ENCODE results near the gene ING3. TPM values are rescaled to one million over a fixed set of nuclear protein-coding genes. Genes with fewer than 3 reads are reported as not detected.

Gene ING3
- total and polyA plus RNA-seq, 2 of the 8 experiments (the other 6 are each of a cell fraction or from before 2014, with no cell fraction given) = 6.0 to 17.7 TPM

DNA sequence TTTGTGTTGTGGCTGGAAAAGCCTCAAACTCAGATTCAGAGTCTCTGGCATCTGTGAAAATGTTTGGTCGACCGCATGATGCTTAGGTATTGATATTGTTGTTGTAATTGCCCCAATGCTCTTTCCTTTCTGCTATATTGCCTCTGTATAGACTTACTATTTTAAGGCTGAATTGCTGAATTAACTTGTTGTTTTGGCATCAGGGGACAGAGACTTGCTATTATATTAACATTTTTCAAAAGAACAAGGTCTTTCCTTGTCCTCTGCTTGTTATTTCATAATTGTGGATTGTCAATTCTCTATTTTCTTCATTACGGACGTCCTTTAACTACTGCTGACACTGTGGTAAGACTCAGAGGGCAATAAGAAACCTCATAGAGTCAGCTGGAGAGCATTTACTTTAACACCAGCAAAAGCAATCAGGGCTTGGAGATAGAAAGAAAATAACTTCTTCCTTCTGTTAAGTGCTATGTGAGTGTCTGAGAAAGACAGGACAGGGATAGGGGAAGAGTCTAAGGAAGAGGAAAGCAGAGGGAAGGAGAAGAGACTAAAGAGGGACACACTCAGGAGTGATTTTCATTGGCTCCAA is 55.5 kb downstream of the ING3 start:
- Histone ChIP-seq H4K5ac (ENCODE audit: insufficient read length, low read depth, low read length) (no peak overlapping the region), H2BK120ac (replicated peaks; ENCODE audit: low read depth, low read length) (no peak overlapping the region), H3K36me3 (ENCODE audit: control insufficient read depth in 2 of 4, insufficient read depth in 4 of 4, low read length in 3 of 4) (no peaks in the 10 kb centered on the region), H3K4me2 (ENCODE audit: insufficient read depth in 1 of 2, low read depth in 2 of 2, low read length in 2 of 2) (no peak overlapping the region), H3K23ac (ENCODE audit: insufficient read length) (no peak overlapping the region), H3K79me2 (ENCODE audit: control insufficient read depth in 1 of 2, insufficient read depth in 2 of 2, low read length in 2 of 2) (no peaks in the 10 kb centered on the region), H3K9ac (replicated peaks in 1 of 4; ENCODE audit: extremely low read depth in 1 of 4, low read depth in 3 of 4, low read length in 3 of 4) (no peak overlapping the region), H4K8ac (ENCODE audit: extremely low read depth, insufficient read depth, low read length) (no peak overlapping the region), H3K9me3 (ENCODE audit: insufficient read depth in 2 of 2, low read depth in 1 of 2, low read length in 1 of 2) (no peaks in the 10 kb centered on the region), H2BK12ac (ENCODE audit: low read depth, low read length) (no peak overlapping the region), H3K27me3 (replicated peaks in 1 of 4; ENCODE audit: control insufficient read depth in 3 of 4, extremely low read depth in 1 of 4, insufficient read depth in 3 of 4, low read length in 3 of 4) (no peaks in the 10 kb centered on the region), H3K14ac (ENCODE audit: insufficient read length) (no peak overlapping the region), H3K4me3 (ENCODE audit: extremely low read depth in 1 of 4, insufficient read depth in 2 of 4, low read depth in 3 of 4, low read length in 4 of 4) (no peak overlapping the region), H4K91ac (replicated peaks; ENCODE audit: insufficient read length, low read length) (no peak overlapping the region), H3K18ac (ENCODE audit: extremely low read depth, low read length) (no peak overlapping the region), H2BK15ac (ENCODE audit: low read length) (no peak overlapping the region), H2BK20ac (ENCODE audit: low read length) (no peak overlapping the region), H3K4me1 (replicated peaks in 1 of 4; ENCODE audit: control insufficient read depth in 3 of 4, insufficient read depth in 4 of 4, low read length in 3 of 4) (peaks cover 0 to 2% (median 0%) of the 10 kb centered on the region in 4 experiments; a peak in 3 of 7 replicates), H4K20me1 (replicated peaks in 1 of 2; ENCODE audit: control insufficient read depth in 1 of 2, insufficient read depth in 2 of 2, low read length in 2 of 2) (no peaks in the 10 kb centered on the region), H2BK5ac (ENCODE audit: low read depth, low read length) (no peak overlapping the region), H3K23me2 (ENCODE audit: low read depth, low read length) (no peaks in the 10 kb centered on the region), H3K79me1 (ENCODE audit: low read depth, low read length) (no peaks in the 10 kb centered on the region), H3K56ac (replicated peaks; ENCODE audit: insufficient read length, low read depth, low read length) (no peak overlapping the region), H3K27ac (ENCODE audit: low read depth, low read length) (no peak overlapping the region), H2AK5ac (ENCODE audit: low read depth, low read length) (no peak overlapping the region), H3K4ac (replicated peaks; ENCODE audit: insufficient read length, low read depth, low read length) (no peak overlapping the region), H2AFZ (ENCODE audit: low read length) (peak overlapping the region; percentile 78; the same call in 1 of the 2 replicates)
- no peak for DNase-seq (ENCODE audit: low read depth in 1 of 2, low spot score in 2 of 2)
- POLR2A ChIA-PET (ENCODE audit: partially characterized antibody) = no interaction called here
- CTCF ChIA-PET (ENCODE audit: partially characterized antibody) = interaction anchor here (0.7 to 1.6 kb wide), 3 partner anchors 16 to 76 kb away, joined by 3 to 6 read pairs (median 4); partner anchors contain the start of gene CPED1
- FAIRE-seq = no peak
- WGBS, 2 experiments (ENCODE audit: extremely low coverage in 1 of 2, insufficient coverage in 1 of 2, insufficient read length in 1 of 2, insufficient replicate concordance in 2 of 2, low coverage in 1 of 2, low lambda C conversion rate in 2 of 2, missing lambda C conversion rate in 1 of 2) = 89% methylated on average over 4 of the region's 4 CpGs; no CpG with 5 or more reads in 1 of the 2 experiments
- TF ChIP-seq, protein P1, sequence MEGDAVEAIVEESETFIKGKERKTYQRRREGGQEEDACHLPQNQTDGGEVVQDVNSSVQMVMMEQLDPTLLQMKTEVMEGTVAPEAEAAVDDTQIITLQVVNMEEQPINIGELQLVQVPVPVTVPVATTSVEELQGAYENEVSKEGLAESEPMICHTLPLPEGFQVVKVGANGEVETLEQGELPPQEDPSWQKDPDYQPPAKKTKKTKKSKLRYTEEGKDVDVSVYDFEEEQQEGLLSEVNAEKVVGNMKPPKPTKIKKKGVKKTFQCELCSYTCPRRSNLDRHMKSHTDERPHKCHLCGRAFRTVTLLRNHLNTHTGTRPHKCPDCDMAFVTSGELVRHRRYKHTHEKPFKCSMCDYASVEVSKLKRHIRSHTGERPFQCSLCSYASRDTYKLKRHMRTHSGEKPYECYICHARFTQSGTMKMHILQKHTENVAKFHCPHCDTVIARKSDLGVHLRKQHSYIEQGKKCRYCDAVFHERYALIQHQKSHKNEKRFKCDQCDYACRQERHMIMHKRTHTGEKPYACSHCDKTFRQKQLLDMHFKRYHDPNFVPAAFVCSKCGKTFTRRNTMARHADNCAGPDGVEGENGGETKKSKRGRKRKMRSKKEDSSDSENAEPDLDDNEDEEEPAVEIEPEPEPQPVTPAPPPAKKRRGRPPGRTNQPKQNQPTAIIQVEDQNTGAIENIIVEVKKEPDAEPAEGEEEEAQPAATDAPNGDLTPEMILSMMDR (IDR thresholded peaks at IDR 0.05; ENCODE audit: control extremely low read depth in 1 of 3, insufficient read depth in 1 of 3, low read depth in 1 of 3, low read length in 3 of 3) = no peak
- no peak for TF ChIP-seq NRF1 (IDR thresholded peaks at IDR 0.05; ENCODE audit: low read depth, low read length)
- no peak for TF ChIP-seq POU5F1 (IDR thresholded peaks at IDR 0.05; ENCODE audit: low read depth, low read length)
- TF ChIP-seq RBBP5 (IDR thresholded peaks at IDR 0.05; ENCODE audit: borderline replicate concordance, low read depth, low read length) = no peak
- no peak for TF ChIP-seq KDM4A (IDR thresholded peaks at IDR 0.05; ENCODE audit: low read depth, low read length, severe bottlenecking)
- TF ChIP-seq ASH2L (IDR thresholded peaks at IDR 0.05; ENCODE audit: low read length) = no peak
- TF ChIP-seq CHD2 (IDR thresholded peaks at IDR 0.05; ENCODE audit: low read length) = no peak
- TF ChIP-seq TEAD4 (IDR thresholded peaks at IDR 0.05; ENCODE audit: low read depth, low read length) = no peak
- TF ChIP-seq, protein P2, sequence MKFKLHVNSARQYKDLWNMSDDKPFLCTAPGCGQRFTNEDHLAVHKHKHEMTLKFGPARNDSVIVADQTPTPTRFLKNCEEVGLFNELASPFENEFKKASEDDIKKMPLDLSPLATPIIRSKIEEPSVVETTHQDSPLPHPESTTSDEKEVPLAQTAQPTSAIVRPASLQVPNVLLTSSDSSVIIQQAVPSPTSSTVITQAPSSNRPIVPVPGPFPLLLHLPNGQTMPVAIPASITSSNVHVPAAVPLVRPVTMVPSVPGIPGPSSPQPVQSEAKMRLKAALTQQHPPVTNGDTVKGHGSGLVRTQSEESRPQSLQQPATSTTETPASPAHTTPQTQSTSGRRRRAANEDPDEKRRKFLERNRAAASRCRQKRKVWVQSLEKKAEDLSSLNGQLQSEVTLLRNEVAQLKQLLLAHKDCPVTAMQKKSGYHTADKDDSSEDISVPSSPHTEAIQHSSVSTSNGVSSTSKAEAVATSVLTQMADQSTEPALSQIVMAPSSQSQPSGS (IDR thresholded peaks at IDR 0.05; ENCODE audit: low read length) = no peak
